Stimulated activated CD4-positive, alpha-beta T cell treated with anti-CD3 and anti-CD28 coated beads, TNF-alpha, amount 100 ng/mL, for 24 hours (primary cell): ENCODE results near the gene KATNAL2.
"Not testable (repeated sequence)": the region's sequence is repeated elsewhere in the genome, so short reads cannot be mapped to it uniquely, and the experiment has no call there.

Source experiments
- DNase-seq, 3 experiments: peaks; one replicate each; pipeline ENCODE4 v3.0.0-alpha.2; 2020; ENCODE audit warnings: low read depth in 3 of 3

The KATNAL2 gene

GRCh38 chr18:46939337-46939963 lies 22.0 kb downstream of the KATNAL2 start:
- DNase-seq: no peak

GRCh38 chr18:46939998-46940571 lies 22.7 kb downstream of the KATNAL2 start:
- no peak for DNase-seq

GRCh38 chr18:46942646-46943045 lies 25.2 kb downstream of the KATNAL2 start:
- no peak for DNase-seq

- peak; percentile 19 to 61 (median 20) for DNase-seq
Observed at GRCh38 chr18:46946656-46947282, 29.4 kb downstream of the KATNAL2 start.

GRCh38 chr18:46950064-46950656 lies 32.8 kb downstream of the KATNAL2 start:
- DNase-seq: no peak

- no peak for DNase-seq
Observed at GRCh38 chr18:46953195-46953594, 35.8 kb downstream of the KATNAL2 start.

GRCh38 chr18:46958209-46958608 lies 40.8 kb downstream of the KATNAL2 start:
- no peak for DNase-seq

- not testable (repeated sequence) for DNase-seq
Observed at GRCh38 chr18:46963656-46964578, 46.5 kb downstream of the KATNAL2 start.

GRCh38 chr18:46964579-46965293 lies 47.3 kb downstream of the KATNAL2 start:
- DNase-seq: not testable (repeated sequence)

GRCh38 chr18:46966266-46966665 lies 48.9 kb downstream of the KATNAL2 start:
- not testable (repeated sequence) for DNase-seq

- not testable (repeated sequence) for DNase-seq
Observed at GRCh38 chr18:46969551-46969950, 52.1 kb downstream of the KATNAL2 start.

GRCh38 chr18:47019870-47020269 lies 102.5 kb downstream of the KATNAL2 start:
- not testable (repeated sequence) for DNase-seq

GRCh38 chr18:47020757-47021156 lies 103.4 kb downstream of the KATNAL2 start:
- DNase-seq: not testable (repeated sequence)

- not testable (repeated sequence) for DNase-seq
Observed at GRCh38 chr18:47022821-47023220, 105.4 kb downstream of the KATNAL2 start.

GRCh38 chr18:47023769-47024465 lies 106.5 kb downstream of the KATNAL2 start:
- not testable (repeated sequence) for DNase-seq

GRCh38 chr18:47025557-47026174 lies 108.3 kb downstream of the KATNAL2 start:
- DNase-seq: not testable (repeated sequence)

GRCh38 chr18:47028738-47029137 lies 111.3 kb downstream of the KATNAL2 start:
- DNase-seq: not testable (repeated sequence)

GRCh38 chr18:47029684-47030353 lies 112.4 kb downstream of the KATNAL2 start:
- DNase-seq: not testable (repeated sequence)

GRCh38 chr18:47030887-47031286 lies 113.5 kb downstream of the KATNAL2 start:
- not testable (repeated sequence) for DNase-seq
